ENCODE measurements around the gene EFCAB6.

GRCh38 chr22:43491177-43491576, 320.9 kb downstream of the EFCAB6 start:
- TF ChIP-seq POLR2A (IDR thresholded peaks at IDR 0.05; ENCODE audit: low read depth) (no peak), CTCF (IDR thresholded peaks at IDR 0.05) (no peak), EP300 (IDR thresholded peaks at IDR 0.05) (no peak), POLR2AphosphoS5 (IDR thresholded peaks at IDR 0.05) (no peak)
